Mesenchymal stem cell (in vitro differentiated cells and primary cell): ENCODE results near the gene FAM222A. TPM values are rescaled to one million over a fixed set of nuclear protein-coding genes. Genes with fewer than 3 reads are reported as not detected.
A peak's percentile ranks its signal among the peaks of the same experiment; 100 is the strongest.

ENCODE experiments used
- DNase-seq: peaks from one replicate; pipeline ENCODE4 v3.0.0-alpha.2; 2013
- H2AFZ ChIP-seq: one replicate; pipeline ENCODE4 v1.6.1; 2013; ENCODE audit warnings: low read depth, mild to moderate bottlenecking, control low read depth, inconsistent platforms, low read length, moderate library complexity
- H2AK5ac ChIP-seq: 2 replicates; pipeline ENCODE4 v1.6.1; 2013; ENCODE audit warnings: low read length, moderate library complexity, mild to moderate bottlenecking, inconsistent platforms; ENCODE audit not compliant: severe bottlenecking
- H2BK120ac ChIP-seq: one replicate; pipeline ENCODE4 v1.6.1; 2013; ENCODE audit warnings: low read depth, mild to moderate bottlenecking, inconsistent platforms, low read length, moderate library complexity
- H2BK12ac ChIP-seq, 2 experiments: one replicate each; pipeline ENCODE4 v1.6.1; 2013; ENCODE audit warnings: inconsistent platforms in 2 of 2, low read length in 2 of 2, mild to moderate bottlenecking in 2 of 2, moderate library complexity in 2 of 2, control low read depth in 1 of 2
- H2BK15ac ChIP-seq: one replicate; pipeline ENCODE4 v1.6.1; 2013; ENCODE audit warnings: mild to moderate bottlenecking, low read depth, inconsistent platforms; ENCODE audit not compliant: poor library complexity, severe bottlenecking
- H2BK5ac ChIP-seq: 2 replicates; pipeline ENCODE4 v1.6.1; 2013; ENCODE audit warnings: low read depth, mild to moderate bottlenecking, low read length, control low read depth, inconsistent platforms; ENCODE audit not compliant: poor library complexity, severe bottlenecking
- H3K14ac ChIP-seq, 2 experiments: one replicate each; pipeline ENCODE4 v1.6.1; 2013; ENCODE audit warnings: inconsistent platforms in 2 of 2, low read length in 2 of 2, control low read depth in 1 of 2, mild to moderate bottlenecking in 1 of 2, moderate library complexity in 1 of 2
- H3K18ac ChIP-seq, 2 experiments: one replicate each; pipeline ENCODE4 v1.6.1; 2013; ENCODE audit warnings: inconsistent platforms in 2 of 2, low read length in 2 of 2, control low read depth in 1 of 2, low read depth in 1 of 2, mild to moderate bottlenecking in 1 of 2
- H3K23ac ChIP-seq, 2 experiments: one replicate each; pipeline ENCODE4 v1.6.1; 2013; ENCODE audit warnings: inconsistent platforms in 2 of 2, low read length in 2 of 2, mild to moderate bottlenecking in 2 of 2, moderate library complexity in 2 of 2, control low read depth in 1 of 2
- H3K27ac ChIP-seq: 2 replicates; pipeline ENCODE4 v1.5.1; 2013; ENCODE audit warnings: mild to moderate bottlenecking, moderate library complexity, low read length, control low read depth, inconsistent platforms; ENCODE audit not compliant: poor library complexity, severe bottlenecking
- H3K27me3 ChIP-seq, 2 experiments: 2 replicates each; pipeline versions ENCODE4 v1.6.1 to v1.7.0; 2013; ENCODE audit warnings: low read length in 2 of 2, mild to moderate bottlenecking in 2 of 2, moderate library complexity in 2 of 2, control low read depth in 1 of 2, inconsistent platforms in 1 of 2; ENCODE audit not compliant: control insufficient read depth in 1 of 2, insufficient read depth in 1 of 2
- H3K36me3 ChIP-seq, 2 experiments: 2 replicates each; pipeline versions ENCODE4 v1.6.1 to v1.7.0; 2013; ENCODE audit warnings: low read length in 2 of 2, control low read depth in 1 of 2, inconsistent platforms in 1 of 2, low read depth in 1 of 2, mild to moderate bottlenecking in 1 of 2; ENCODE audit not compliant: insufficient read depth in 2 of 2, control insufficient read depth in 1 of 2
- H3K4ac ChIP-seq, 2 experiments: one replicate each; pipeline ENCODE4 v1.6.1; 2013; ENCODE audit warnings: inconsistent platforms in 2 of 2, low read length in 2 of 2, mild to moderate bottlenecking in 2 of 2, moderate library complexity in 2 of 2, control low read depth in 1 of 2, low read depth in 1 of 2
- H3K4me1 ChIP-seq: 2 replicates; pipeline ENCODE4 v1.6.1; 2013; ENCODE audit warnings: low read depth, low read length, control low read depth; ENCODE audit not compliant: control insufficient read depth, insufficient read depth
- H3K4me2 ChIP-seq: 2 replicates; pipeline ENCODE4 v1.6.1; 2013; ENCODE audit warnings: low read length, mild to moderate bottlenecking, inconsistent platforms; ENCODE audit not compliant: poor library complexity, severe bottlenecking
- H3K4me3 ChIP-seq, 2 experiments: 2 replicates each; pipeline versions ENCODE4 v1.5.1 to v1.7.0; 2013; ENCODE audit warnings: low read length in 2 of 2, mild to moderate bottlenecking in 2 of 2, control low read depth in 1 of 2, low read depth in 1 of 2; ENCODE audit not compliant: insufficient read depth in 1 of 2
- H3K79me1 ChIP-seq: replicated peaks from 2 replicates; pipeline ENCODE4 v1.6.1; 2013; ENCODE audit warnings: mild to moderate bottlenecking, control low read depth, low read length, inconsistent platforms; ENCODE audit not compliant: poor library complexity, severe bottlenecking
- H3K9ac ChIP-seq: 2 replicates; pipeline ENCODE4 v1.7.0; 2013; ENCODE audit warnings: mild to moderate bottlenecking, low read length, moderate library complexity
- H3K9me3 ChIP-seq: 2 replicates; pipeline ENCODE4 v1.7.0; 2013; ENCODE audit warnings: mild to moderate bottlenecking, low read length; ENCODE audit not compliant: control insufficient read depth
- H4K8ac ChIP-seq: one replicate; pipeline ENCODE4 v1.6.1; 2013; ENCODE audit warnings: inconsistent platforms, mild to moderate bottlenecking, low read length, moderate library complexity
- H4K91ac ChIP-seq: one replicate; pipeline ENCODE4 v1.6.1; 2013; ENCODE audit warnings: mild to moderate bottlenecking, low read length, inconsistent platforms
- WGBS: methylation state at CpG from one replicate; pipeline ENCODE4 v1.1.7; 2013; ENCODE audit warnings: mixed read lengths; 5-methylcytosine and 5-hydroxymethylcytosine counted together
- polyA plus RNA-seq, 2 experiments: library from polyadenylated mRNA; stranded (reverse); fragments of 200-250 nt; gene quantifications; one replicate each; pipeline ENCODE4 v1.2.3, GENCODE V29; 2013

FAM222A gene
- polyA plus RNA-seq (2013, experiment 1 of 2): 2.8 TPM
- 2.5 TPM for polyA plus RNA-seq (2013, experiment 2 of 2)

GRCh38 chr12:109713187-109714070 is at the start of gene FAM222A:
Gene FAM222A, plus strand, starts transcription at chr12:109713825. Its CDS starts 30,322 bp downstream, at chr12:109744147.
- H2AK5ac ChIP-seq: no peak within 1 kb of the TSS
- WGBS: 0% methylated on average over 26 of the region's 88 CpGs

GRCh38 chr12:109664402-109664801 is 49.2 kb upstream of the FAM222A start:
- H3K4me3 ChIP-seq: no peak overlapping the region
- no peak overlapping the region for H2AFZ ChIP-seq
- H3K18ac ChIP-seq: no peak overlapping the region
- H2AK5ac ChIP-seq: no peak overlapping the region
- H4K91ac ChIP-seq: no peak overlapping the region
- H3K79me1 ChIP-seq: no peaks in the 10 kb centered on the region
- no peak for DNase-seq
- WGBS: 100% methylated on average over 1 of the region's 2 CpGs
- H4K8ac ChIP-seq: no peak overlapping the region
- H3K27me3 ChIP-seq: peaks cover 20 to 42% of the 10 kb centered on the region in 2 experiments
- no peak overlapping the region for H2BK15ac ChIP-seq
- no peak overlapping the region for H3K9ac ChIP-seq
- no peak overlapping the region for H2BK12ac ChIP-seq
- H3K4me2 ChIP-seq: no peak overlapping the region
- no peak overlapping the region for H3K23ac ChIP-seq
- no peak overlapping the region for H3K14ac ChIP-seq
- peaks cover 3% of the 10 kb centered on the region for H3K9me3 ChIP-seq
- H2BK120ac ChIP-seq: no peak overlapping the region
- H3K36me3 ChIP-seq: no peaks in the 10 kb centered on the region
- no peak overlapping the region for H2BK5ac ChIP-seq
- no peaks in the 10 kb centered on the region for H3K4me1 ChIP-seq
- no peak overlapping the region for H3K4ac ChIP-seq
- no peak overlapping the region for H3K27ac ChIP-seq

More at GRCh38 chr12:109713187-109714070, at the start of gene FAM222A:
- Histone ChIP-seq H3K4me3 (peak within 1 kb of the TSS; percentile 65), H4K8ac (peak within 1 kb of the TSS; percentile 73), H2BK15ac (peak within 1 kb of the TSS; percentile 70), H3K79me1 (no peaks in the 10 kb centered on the region), H3K23ac (no peak within 1 kb of the TSS), H2BK5ac (no peak within 1 kb of the TSS), H2AFZ (peak within 1 kb of the TSS; percentile 90), H2BK120ac (no peak within 1 kb of the TSS), H3K14ac (peak within 1 kb of the TSS in 1 of 2 experiments; percentile 69), H2BK12ac (no peak within 1 kb of the TSS), H3K9ac (no peak within 1 kb of the TSS), H4K91ac (peak within 1 kb of the TSS; percentile 44), H3K4ac (peak within 1 kb of the TSS in 1 of 2 experiments; percentile 11), H3K27ac (no peak within 1 kb of the TSS), H3K4me1 (peaks cover 9% of the 10 kb centered on the region), H3K18ac (peak within 1 kb of the TSS; percentile 45 to 64), H3K27me3 (peaks cover 66 to 78% of the 10 kb centered on the region in 2 experiments), H3K4me2 (peak within 1 kb of the TSS; percentile 84), H3K36me3 (no peaks in the 10 kb centered on the region), H3K9me3 (no peaks in the 10 kb centered on the region)
- DNase-seq: peak; percentile 95

GRCh38 chr12:109666068-109666467 is 47.6 kb upstream of the FAM222A start:
- no peak overlapping the region for H2BK15ac ChIP-seq
- H2BK120ac ChIP-seq: no peak overlapping the region
- no peak overlapping the region for H2AFZ ChIP-seq
- no peak overlapping the region for H2AK5ac ChIP-seq
- no peak overlapping the region for H2BK12ac ChIP-seq
- peak overlapping the region in 1 of 2 experiments; percentile 61 for H3K23ac ChIP-seq
- no peak for DNase-seq
- no peaks in the 10 kb centered on the region for H3K9me3 ChIP-seq
- H3K79me1 ChIP-seq: no peaks in the 10 kb centered on the region
- WGBS: 50% methylated on average over 1 of the region's 1 CpG
- H4K91ac ChIP-seq: no peak overlapping the region
- H4K8ac ChIP-seq: no peak overlapping the region
- no peak overlapping the region for H3K4me3 ChIP-seq
- no peaks in the 10 kb centered on the region for H3K4me1 ChIP-seq
- no peak overlapping the region for H3K9ac ChIP-seq
- H3K27ac ChIP-seq: no peak overlapping the region
- H2BK5ac ChIP-seq: no peak overlapping the region
- H3K14ac ChIP-seq: no peak overlapping the region
- H3K18ac ChIP-seq: no peak overlapping the region
- H3K4me2 ChIP-seq: no peak overlapping the region
- H3K27me3 ChIP-seq: peaks cover 36 to 56% of the 10 kb centered on the region in 2 experiments
- H3K36me3 ChIP-seq: no peaks in the 10 kb centered on the region
- H3K4ac ChIP-seq: no peak overlapping the region

GRCh38 chr12:109670731-109671130 is 42.9 kb upstream of the FAM222A start:
- no peak overlapping the region for H2BK5ac ChIP-seq
- DNase-seq: no peak
- no peak overlapping the region for H2AFZ ChIP-seq
- H3K4me2 ChIP-seq: no peak overlapping the region
- H3K79me1 ChIP-seq: no peaks in the 10 kb centered on the region
- H3K23ac ChIP-seq: no peak overlapping the region
- no peak overlapping the region for H2BK120ac ChIP-seq
- no peak overlapping the region for H4K8ac ChIP-seq
- WGBS: 44% methylated on average over 10 of the region's 10 CpGs
- H2AK5ac ChIP-seq: no peak overlapping the region
- no peak overlapping the region for H4K91ac ChIP-seq
- H3K4ac ChIP-seq: no peak overlapping the region
- no peak overlapping the region for H3K4me3 ChIP-seq
- no peaks in the 10 kb centered on the region for H3K4me1 ChIP-seq
- no peak overlapping the region for H2BK15ac ChIP-seq
- H3K9ac ChIP-seq: no peak overlapping the region
- H2BK12ac ChIP-seq: no peak overlapping the region
- no peak overlapping the region for H3K14ac ChIP-seq
- H3K9me3 ChIP-seq: no peaks in the 10 kb centered on the region
- H3K36me3 ChIP-seq: no peaks in the 10 kb centered on the region
- no peak overlapping the region for H3K18ac ChIP-seq
- peaks cover 47 to 68% of the 10 kb centered on the region in 2 experiments for H3K27me3 ChIP-seq
- no peak overlapping the region for H3K27ac ChIP-seq
